ENCODE results near the gene LARGE1.
"Not testable (repeated sequence)": the region's sequence is repeated elsewhere in the genome, so short reads cannot be mapped to it uniquely, and the experiment has no call there.

Gene LARGE1

DNA sequence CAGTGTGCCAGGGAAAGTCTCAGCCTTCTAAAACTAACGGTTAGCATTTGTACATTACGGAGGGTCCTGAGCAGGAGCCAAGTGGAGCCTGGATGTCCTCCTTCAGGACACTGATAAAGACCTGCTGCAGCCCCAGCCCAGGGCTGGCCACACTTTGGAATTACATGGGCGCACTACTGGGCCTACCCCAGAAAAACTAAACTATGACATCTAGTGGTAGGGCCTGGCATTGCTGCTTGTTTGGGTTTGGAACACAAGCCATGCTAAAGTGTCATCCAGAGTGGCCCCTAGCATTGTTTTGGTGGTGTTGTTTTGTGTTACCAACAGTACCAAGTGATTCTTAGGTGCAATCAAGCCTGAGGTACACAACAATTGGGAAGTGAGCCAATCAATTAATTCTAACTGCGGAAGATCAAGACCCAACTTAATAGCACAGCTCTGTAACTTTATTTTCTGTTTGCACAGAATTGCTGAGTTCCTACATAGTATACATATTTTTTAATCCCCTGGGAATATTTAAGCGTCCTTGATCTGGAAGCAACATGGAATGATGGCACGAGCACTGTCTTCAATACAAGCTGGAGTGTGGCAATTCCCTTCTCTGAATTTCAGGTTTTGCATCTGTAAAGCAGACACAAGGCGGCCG, 340.7 kb downstream of the LARGE1 start:
- DNase-seq: peak; percentile 57

DNA sequence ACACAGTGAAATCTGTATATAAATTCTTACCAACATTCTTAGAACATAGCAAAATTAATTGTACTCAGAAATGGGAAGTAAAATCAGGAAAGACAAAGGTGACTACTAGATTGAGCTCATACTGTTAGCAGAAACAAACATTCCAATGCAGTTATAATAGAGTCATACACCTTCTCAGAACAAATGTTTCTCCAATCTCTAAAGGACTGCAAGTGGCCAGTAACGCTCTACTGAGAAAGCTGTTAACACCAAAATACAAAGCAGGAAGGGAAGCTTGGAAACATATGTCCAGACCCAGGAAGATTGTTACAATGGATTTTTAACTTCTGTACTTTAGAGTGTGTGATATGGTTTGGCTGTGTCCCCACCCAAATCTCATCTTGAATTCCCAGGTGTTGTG, 341.5 kb downstream of the LARGE1 start:
- DNase-seq: no peak

DNA sequence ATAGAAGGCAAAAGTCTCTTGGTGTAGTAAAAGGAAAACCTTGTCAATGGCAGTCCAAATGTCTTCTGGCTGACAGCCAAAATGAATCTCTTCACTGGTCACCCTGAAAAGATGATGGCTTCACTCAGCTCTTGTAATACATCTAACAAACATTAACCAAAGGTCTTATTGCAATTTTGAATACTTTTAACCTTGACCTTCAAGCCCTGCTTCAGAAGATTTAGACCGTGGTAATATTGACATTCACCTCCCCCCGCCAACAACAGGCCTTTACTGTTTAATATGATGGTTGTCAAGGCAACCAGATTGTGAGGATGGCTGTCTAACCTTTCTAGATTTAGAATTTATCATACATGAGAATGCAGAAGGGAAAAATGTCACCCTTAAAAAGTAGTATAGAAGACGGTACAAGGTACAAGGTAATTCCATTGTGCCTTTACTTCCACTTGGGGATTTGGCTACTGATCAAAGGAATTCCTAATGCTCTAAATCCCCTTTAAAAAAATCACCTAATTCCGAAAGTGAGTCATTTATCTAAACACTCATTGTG, 342.3 kb downstream of the LARGE1 start:
- no peak for DNase-seq

DNA sequence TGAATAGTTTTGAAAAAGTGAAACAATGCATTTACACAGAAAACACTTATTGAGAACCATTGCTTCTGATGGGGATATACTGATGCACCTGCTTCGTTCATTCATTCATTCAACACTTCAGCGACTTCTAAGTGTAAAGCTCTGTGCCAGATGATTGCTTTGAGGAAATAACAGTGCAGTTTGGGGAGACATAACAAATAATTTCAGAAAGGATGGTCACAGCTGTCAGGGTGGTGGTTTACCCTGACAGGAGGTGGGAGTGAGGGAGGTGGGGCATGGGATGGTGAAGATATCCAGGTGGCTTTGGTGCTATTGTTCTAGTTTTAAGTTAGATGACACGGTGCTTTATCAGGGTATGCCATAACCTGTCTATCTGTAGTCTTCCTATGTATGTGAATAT, 344.1 kb downstream of the LARGE1 start:
- no peak for DNase-seq

DNA sequence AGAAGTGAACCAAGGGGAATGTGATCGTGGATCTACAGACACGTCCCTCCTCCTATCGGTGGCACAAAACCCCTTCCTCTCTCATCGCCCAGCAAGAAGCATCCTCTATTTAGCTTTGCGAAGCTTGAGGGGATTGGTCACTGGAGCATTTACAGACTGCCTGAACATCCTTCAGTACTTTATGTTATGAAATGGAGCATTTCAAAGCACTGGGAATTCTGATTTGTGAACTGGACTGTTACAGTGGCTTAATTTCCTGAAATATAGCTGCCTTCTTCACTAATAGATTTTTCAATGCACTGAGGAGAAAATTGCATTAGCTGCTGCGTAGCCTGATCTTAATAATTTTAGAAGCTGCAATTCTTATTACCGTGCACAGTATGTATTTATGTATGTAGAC, 344.5 kb downstream of the LARGE1 start:
- no peak for DNase-seq

DNA sequence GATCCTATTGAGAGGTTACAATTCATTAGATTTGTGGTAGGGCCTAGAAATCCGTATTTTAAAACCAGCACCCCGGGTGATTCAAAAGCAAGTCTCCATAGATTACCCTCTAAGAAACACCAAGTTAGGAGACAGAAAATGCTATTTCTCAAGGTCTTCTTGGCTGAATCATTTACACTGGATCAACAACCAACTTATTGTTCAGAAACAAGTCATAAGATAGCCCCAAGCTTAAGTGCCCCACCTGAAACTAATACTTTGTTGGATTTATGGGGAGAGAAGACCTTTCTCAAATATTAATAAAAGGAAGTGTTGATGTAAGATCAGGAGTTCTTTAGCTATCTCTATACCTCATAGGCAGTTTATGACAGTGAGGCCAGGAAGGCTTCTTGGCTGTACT, 345.2 kb downstream of the LARGE1 start:
- no peak for DNase-seq

DNA sequence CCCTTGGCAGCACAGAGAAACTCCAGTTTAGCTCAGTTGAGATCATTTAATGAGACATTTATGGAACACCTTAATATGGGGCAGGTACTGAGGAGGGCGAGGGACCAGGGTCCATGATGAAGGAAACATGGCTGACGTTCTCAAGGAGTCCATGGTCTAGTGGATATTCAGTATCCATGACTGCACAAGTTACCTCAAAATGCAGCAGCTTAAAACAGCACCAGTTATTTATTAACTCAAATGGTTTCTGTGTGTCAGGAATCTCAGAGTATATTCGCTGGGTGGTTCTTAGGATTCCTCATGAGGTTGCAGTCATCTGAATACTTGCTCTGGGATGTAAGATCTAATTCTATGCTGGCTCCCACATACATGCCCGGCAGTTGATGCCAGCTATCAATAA, 346.8 kb downstream of the LARGE1 start:
- DNase-seq: no peak

DNA sequence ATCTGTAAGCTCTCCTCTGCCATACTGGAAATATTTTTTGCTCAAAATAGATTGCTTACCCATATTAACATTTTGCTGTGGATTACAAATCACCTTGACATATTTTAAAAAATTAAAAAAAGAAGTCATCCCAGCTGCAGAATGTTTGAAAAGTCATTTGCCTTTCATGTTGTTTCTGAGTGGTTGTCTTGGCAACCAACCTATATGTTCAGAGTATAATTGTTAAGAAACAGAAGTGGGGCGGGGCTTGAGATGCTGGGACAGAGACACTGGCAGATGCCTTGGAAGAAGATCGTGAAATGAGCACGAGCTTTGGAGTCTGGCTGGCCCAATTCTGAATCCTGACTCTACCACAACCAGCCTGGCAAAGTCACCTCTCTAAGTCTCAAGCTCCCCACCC, 348.2 kb downstream of the LARGE1 start:
- no peak for DNase-seq

DNA sequence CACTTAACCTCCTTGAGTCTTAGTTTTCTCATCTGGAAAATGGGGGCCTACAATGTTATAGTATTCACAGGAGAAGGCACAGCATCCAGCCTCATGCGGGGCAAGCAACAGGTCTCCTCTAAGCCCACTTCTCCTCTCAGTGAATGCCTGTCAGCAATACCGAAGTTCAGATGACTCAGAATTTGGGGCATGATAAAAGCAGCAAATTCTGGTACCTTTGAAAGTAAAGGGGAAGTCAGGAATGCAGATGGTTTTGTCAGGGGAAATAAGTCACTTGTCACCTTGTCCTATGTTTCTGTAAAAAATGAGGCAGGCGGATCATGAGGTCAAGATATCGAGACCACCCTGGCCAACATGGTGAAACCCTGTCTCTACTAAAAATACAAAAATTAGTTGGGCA, 350.2 kb downstream of the LARGE1 start:
- no peak for DNase-seq

DNA sequence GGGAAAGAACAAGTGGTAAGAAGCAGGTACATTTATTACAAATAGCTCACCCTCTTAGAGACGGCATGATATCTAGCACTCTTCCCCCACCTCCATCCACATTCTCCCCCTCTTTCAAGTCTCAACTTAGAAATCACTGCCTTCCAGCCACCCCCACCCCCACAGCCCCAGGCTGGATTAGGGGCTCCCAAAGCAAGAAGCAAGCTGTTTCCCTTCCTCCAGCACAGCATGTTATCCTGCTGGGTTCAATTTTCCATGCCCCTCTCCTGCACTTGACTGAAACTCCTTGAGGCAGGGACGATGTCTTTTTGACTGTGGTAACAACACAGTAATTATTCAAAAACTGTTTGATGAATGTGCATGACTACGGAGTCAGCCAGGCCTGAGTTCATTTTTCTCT, 350.7 kb downstream of the LARGE1 start:
- DNase-seq: no peak

DNA sequence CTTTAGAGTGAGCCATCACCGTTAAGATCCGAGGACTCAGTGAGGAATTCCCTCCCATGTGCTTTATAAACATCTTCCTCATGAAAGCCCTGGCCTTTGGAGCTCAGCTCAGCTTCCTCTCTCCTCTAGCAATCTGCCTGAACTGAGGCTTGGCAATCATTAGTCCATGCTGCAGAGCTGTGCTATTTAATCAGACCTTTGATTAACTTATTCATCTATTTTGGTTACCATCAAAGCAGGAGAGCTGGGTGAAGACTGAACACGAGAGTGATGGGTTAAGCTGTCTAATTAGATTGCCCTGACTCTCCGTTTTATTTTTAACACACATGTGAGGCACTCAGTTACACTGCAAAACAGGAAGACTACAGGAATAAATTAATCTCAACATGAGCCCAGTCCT, 351.3 kb downstream of the LARGE1 start:
- no peak for DNase-seq

DNA sequence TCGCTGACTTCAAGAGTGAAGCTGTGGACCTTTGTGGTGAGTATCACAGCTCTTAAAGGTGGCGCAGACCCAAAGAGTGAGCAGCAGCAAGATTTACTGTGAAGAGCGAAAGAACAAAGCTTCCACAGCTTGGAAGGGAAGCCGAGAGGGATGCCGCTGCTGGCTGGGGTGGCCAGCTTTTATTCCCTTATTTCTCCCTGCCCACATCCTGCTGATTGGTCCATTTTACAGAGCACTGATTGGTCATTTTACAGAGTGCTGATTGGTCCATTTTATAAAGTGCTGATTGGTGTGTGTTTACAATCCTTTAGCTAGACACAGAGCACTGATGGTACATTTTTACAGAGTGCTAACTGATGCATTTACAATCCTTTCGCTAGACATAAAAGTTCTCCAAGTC, 353.8 kb downstream of the LARGE1 start:
- DNase-seq: not testable (repeated sequence)

DNA sequence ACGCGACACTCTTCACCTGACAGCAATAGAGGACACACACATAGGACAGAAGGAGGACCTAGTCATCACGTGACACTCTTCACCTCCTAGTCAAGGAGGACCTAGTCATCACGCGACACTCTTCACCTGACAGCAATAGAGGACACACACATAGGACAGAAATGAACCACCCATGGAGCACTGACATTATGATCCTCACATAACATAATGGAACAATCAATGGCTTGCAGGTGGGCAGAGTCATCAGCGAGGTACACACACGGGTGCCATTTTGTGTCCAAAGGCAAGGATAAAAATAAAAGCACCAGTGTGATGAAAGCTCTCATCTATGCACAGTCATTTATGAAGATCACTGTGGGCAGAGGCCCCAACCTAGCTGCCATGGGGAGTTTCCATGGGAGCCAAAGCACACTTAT, 354.7 kb downstream of the LARGE1 start:
- DNase-seq: no peak

DNA sequence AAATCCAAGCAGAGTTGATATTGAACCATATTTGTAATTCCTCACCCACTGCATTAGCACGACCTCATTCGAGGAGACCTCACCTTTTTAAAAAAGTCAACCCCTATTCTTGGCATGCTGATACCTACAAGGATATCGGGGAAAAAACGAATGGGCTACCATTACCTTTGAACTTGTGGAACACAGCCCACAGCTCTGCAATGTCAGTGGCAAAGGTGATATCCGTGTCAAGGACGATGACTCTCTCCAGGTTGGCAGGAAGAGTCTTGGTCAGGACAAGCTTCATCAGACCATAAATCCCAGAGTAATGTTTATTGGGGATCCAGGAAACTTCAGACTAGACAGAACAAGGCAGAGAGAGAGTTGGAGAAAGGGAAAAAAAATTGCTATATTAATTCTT, 355.6 kb downstream of the LARGE1 start:
- no peak for DNase-seq

DNA sequence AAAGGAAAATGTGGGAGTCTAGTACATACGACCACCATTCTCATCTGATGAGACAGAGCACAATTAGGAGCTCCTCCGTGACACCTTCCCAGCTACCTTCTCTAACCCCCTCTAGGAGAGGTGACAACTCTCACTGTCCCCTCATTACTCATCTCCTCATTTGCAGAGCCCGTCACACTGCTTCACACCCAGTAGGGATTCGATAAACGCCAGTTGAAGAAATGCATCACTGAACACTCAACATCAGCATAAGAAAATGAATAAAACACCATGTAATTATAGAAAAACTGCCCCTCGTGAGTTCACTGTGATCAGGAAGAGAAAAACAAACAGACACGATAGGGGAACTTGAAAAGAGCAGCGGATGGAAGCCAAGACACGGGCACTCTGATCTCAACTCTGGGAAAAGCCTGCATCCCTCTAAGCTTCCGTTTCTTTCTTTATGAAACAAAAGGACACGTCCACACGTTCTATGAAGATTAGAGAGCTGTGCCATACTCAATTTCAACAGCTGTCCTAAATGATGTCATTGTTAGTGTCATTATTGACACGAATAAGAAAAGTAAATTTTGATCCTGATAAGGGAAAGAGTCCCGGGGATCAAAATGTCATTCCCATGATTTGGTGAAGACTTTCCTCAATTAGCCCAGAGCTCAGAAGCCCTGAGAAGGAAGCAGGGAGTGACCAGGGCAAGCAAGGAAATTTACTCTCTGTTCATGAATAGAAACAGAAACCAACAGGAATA, 356.9 kb downstream of the LARGE1 start:
- no peak for DNase-seq

DNA sequence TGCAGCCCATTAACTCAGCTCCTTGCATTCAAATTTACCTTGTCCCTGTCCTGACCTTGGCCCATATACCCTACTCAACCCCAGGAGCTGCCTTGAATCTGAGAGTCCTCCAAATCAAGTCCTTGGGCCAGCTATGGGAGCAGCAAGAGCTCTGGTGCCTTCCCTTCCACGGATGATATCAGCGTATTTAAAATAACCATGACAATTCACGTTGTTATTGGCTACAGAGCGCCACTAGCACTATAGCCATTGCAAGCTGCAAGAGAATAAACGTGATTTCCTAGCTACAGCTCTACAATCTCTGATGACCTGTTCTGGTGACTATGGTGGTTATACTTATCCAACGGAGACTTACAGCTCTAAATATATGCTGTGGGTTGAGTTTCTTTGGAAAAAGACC, 357.8 kb downstream of the LARGE1 start:
- DNase-seq: no peak

DNA sequence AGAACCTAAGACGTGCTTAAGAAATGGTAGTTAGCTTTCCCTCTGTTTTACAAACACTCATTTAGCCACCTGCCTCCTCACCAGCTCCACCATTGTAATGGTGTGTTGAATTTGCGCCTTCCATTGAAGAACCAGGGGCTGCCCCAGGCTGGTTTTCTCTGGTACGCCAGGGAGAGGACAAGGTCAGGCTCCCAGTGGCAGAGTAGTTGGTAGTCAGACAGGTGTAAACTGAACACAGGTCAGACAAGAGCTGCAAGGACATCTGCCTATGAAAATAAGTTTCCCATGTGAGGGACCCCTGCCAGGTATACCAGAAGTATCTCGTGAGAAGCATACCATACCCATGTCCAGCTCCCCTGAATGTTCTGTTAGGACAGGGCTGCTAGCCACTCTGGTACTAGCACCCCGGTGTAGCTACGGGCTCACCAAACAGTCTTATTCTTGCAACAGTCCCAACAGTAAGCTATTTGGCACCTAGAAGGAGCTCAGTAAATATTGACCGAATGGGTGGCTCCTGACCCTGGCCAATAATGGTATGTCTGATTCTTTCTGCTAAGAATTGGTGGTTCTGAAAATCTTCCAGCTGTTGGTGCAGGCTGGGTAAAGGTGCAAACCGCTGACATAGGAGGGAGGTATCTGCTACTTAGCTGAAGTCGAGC, 359.0 kb downstream of the LARGE1 start:
- DNase-seq: no peak

DNA sequence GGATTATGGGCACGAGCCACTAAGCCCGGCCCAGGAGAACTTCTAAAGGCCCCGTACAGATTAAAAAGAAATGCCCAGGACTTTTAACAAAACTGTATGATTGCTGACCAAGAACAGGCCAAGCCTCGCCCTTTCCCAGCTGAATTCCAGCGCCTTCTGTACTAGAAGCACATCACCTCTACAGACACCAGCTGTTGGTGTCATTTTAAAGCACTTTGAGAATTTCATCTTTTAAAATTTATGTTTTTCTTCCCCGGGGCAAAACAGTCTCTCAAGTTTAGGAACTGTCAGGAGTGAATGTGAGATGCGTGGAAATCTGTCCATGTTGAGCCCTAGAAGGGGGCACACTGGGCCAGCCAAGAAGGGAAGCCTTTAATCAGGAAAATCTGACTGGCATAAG, 362.4 kb downstream of the LARGE1 start:
- DNase-seq: no peak

DNA sequence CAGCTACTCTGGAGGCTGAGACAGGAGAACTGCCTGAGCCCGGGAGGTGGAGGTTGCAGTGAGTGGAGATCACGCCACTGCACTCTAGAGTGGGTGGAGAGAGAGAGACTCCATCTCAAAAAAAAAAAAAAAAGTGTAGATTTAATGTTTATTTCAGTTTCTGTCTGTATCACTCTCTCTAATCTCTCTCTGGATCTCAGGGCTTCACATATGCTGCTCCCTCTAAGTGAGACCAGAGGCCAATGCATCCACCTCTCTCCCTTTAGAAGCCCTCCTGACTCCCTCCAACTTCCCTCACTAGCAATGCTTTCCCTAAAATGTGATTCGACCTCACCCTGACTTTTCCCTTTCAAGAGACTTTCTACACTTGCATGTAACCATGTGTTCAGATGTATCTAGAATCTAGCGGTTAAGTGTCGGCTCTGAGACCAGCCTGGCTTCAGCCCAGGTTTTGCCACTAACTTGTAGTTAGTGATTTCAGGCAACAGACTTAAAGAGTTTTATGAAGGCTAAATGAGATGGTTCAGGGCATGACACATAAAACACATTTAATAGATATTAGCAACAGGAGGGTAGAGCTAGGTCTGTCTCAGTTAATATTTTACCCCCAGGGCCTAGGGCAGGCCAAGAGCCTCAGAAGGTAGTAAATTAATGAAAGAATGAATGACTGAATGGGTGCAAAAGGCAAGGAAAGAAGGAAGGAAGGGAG, 364.3 kb downstream of the LARGE1 start:
- DNase-seq: no peak

DNA sequence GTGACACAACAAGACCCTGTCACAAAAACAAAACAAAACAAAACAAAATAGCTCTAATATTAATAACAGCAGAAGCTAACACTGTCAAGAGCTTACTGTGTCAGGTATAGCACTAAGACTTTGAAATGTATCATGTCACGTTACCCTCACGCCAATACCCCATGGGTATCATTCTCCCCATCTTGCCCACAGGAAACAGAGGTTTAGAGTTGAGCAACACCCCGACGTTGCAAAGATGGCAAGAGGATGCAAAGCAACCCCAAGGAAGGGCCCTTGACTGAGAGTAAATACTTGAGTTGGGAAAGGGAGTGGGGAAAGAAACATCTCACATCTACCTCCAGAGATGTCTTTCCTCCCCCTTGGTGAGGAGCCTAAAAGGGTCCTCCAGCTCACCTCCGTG, 366.8 kb downstream of the LARGE1 start:
- no peak for DNase-seq

DNA sequence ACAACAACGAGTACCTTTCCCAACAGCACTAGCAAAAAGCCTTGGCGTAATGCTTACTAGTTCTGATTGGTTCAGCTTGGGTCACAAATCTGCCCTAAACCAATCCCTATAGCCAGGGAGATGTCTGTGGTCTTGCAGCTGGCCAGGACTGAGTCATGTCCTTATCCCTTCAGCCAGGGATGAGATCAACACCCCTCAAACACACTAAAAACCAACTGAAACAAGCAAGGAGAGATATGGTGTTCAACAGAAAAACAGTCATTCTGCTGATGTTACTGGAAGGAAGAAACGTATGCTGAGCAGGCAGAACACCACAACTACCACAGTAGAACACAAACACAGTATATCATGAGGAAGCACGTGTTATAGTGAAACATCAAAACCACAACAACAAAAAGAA, 375.6 kb downstream of the LARGE1 start:
- DNase-seq: no peak

DNA sequence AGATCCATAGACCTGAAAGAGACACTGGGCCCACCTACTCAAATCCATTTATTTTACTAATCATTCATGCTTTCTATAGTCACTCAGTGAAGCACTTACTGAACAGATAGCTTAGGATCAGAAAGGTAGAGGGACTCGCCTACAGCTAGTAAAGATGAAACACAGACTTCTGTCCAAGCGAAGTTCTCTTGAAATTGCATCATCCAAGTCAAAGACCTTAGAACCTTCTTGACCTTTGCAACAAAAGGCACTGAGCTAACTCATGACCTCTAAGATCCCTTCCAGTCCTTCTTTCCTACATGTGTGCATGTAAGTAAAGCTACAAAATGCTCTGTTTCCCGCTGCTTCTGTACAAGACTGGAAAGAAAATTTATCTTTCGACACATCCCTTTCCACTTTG, 377.6 kb downstream of the LARGE1 start:
- DNase-seq: no peak

DNA sequence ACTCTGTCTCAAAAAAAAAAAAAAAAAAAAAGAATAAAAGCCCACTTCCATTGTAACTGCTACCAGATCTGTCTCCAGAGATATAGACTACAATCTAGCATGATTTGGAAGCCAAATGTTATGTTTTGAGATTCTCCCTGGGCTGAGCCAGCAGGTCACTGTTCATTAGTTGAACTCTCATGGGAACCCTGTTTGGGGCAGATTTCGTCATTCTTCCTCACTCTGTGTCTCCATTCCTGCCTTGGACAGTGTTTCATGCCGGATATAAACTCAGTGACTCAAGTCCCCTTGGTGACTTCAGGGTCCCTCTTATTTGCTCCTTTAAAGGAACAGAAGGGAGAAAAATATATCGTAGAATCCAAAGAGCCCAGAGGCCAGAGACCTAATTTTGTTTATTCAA, 378.1 kb downstream of the LARGE1 start:
- DNase-seq: no peak
